Measurements from ENCODE around the gene PCGF6.
A peak's percentile ranks its signal among the peaks of the same experiment; 100 is the strongest.
"Not testable (repeated sequence)": the region's sequence is repeated elsewhere in the genome, so short reads cannot be mapped to it uniquely, and the experiment has no call there.

The PCGF6 gene

GRCh38 chr10:103367782-103368518, 17.0 kb upstream of the PCGF6 start, which contains the start of gene TAF5:
TAF5 (plus strand) TSS chr10:103367976; CDS start chr10:103367990, 14 bp downstream.
- no peaks in the 10 kb centered on the region for H3K27me3 ChIP-seq (ENCODE audit: control insufficient read depth in 2 of 2, insufficient read depth in 2 of 2, low read length in 2 of 2)
- peak within 1 kb of the TSS; percentile 91 for H3K27ac ChIP-seq (ENCODE audit: low read depth in 2 of 2, low read length in 2 of 2)
- H3K4me1 ChIP-seq (ENCODE audit: control insufficient read depth in 2 of 2, insufficient read depth in 2 of 2, low read length in 2 of 2) = peaks cover 2 to 14% of the 10 kb centered on the region in 2 donors
- peak within 1 kb of the TSS; percentile 90 to 95 for H3K4me3 ChIP-seq (ENCODE audit: low read length in 2 of 2)
- H3K9me3 ChIP-seq (ENCODE audit: control insufficient read depth in 2 of 2, low read length in 2 of 2) = no peaks in the 10 kb centered on the region
- peak within 1 kb of the TSS; percentile 77 to 89 for H3K9ac ChIP-seq (ENCODE audit: low read depth in 1 of 2, low read length in 2 of 2)
- no peaks in the 10 kb centered on the region for H3K36me3 ChIP-seq (ENCODE audit: control insufficient read depth in 2 of 2, insufficient read depth in 2 of 2, low read length in 2 of 2)

- peak overlapping the region; percentile 91 for H3K27ac ChIP-seq (ENCODE audit: low read depth in 2 of 2, low read length in 2 of 2)
- no peaks in the 10 kb centered on the region for H3K36me3 ChIP-seq (ENCODE audit: control insufficient read depth in 2 of 2, insufficient read depth in 2 of 2, low read length in 2 of 2)
- H3K27me3 ChIP-seq (ENCODE audit: control insufficient read depth in 2 of 2, insufficient read depth in 2 of 2, low read length in 2 of 2) = no peaks in the 10 kb centered on the region
- peaks cover 2 to 14% of the 10 kb centered on the region in 2 donors for H3K4me1 ChIP-seq (ENCODE audit: control insufficient read depth in 2 of 2, insufficient read depth in 2 of 2, low read length in 2 of 2)
- H3K4me3 ChIP-seq (ENCODE audit: low read length in 2 of 2) = peak overlapping the region; percentile 90 to 95
- H3K9me3 ChIP-seq (ENCODE audit: control insufficient read depth in 2 of 2, low read length in 2 of 2) = no peaks in the 10 kb centered on the region
- H3K9ac ChIP-seq (ENCODE audit: low read depth in 1 of 2, low read length in 2 of 2) = peak overlapping the region; percentile 76 to 89
Observed at GRCh38 chr10:103367379-103367781, 16.4 kb upstream of the PCGF6 start.

GRCh38 chr10:103360791-103361190, 9.9 kb upstream of the PCGF6 start:
- not testable (repeated sequence) for H3K27me3 ChIP-seq (ENCODE audit: control insufficient read depth in 2 of 2, insufficient read depth in 2 of 2, low read length in 2 of 2); H3K36me3 ChIP-seq (ENCODE audit: control insufficient read depth in 2 of 2, insufficient read depth in 2 of 2, low read length in 2 of 2); H3K27ac ChIP-seq (ENCODE audit: low read depth in 2 of 2, low read length in 2 of 2); H3K9me3 ChIP-seq (ENCODE audit: control insufficient read depth in 2 of 2, low read length in 2 of 2); H3K4me1 ChIP-seq (ENCODE audit: control insufficient read depth in 2 of 2, insufficient read depth in 2 of 2, low read length in 2 of 2); H3K9ac ChIP-seq (ENCODE audit: low read depth in 1 of 2, low read length in 2 of 2); H3K4me3 ChIP-seq (ENCODE audit: low read length in 2 of 2)

- not testable (repeated sequence) for H3K27me3 ChIP-seq (ENCODE audit: control insufficient read depth in 2 of 2, insufficient read depth in 2 of 2, low read length in 2 of 2); H3K9me3 ChIP-seq (ENCODE audit: control insufficient read depth in 2 of 2, low read length in 2 of 2); H3K9ac ChIP-seq (ENCODE audit: low read depth in 1 of 2, low read length in 2 of 2); H3K4me3 ChIP-seq (ENCODE audit: low read length in 2 of 2); H3K4me1 ChIP-seq (ENCODE audit: control insufficient read depth in 2 of 2, insufficient read depth in 2 of 2, low read length in 2 of 2); H3K27ac ChIP-seq (ENCODE audit: low read depth in 2 of 2, low read length in 2 of 2); H3K36me3 ChIP-seq (ENCODE audit: control insufficient read depth in 2 of 2, insufficient read depth in 2 of 2, low read length in 2 of 2)
Observed at GRCh38 chr10:103359493-103359892, 8.6 kb upstream of the PCGF6 start.

DNA sequence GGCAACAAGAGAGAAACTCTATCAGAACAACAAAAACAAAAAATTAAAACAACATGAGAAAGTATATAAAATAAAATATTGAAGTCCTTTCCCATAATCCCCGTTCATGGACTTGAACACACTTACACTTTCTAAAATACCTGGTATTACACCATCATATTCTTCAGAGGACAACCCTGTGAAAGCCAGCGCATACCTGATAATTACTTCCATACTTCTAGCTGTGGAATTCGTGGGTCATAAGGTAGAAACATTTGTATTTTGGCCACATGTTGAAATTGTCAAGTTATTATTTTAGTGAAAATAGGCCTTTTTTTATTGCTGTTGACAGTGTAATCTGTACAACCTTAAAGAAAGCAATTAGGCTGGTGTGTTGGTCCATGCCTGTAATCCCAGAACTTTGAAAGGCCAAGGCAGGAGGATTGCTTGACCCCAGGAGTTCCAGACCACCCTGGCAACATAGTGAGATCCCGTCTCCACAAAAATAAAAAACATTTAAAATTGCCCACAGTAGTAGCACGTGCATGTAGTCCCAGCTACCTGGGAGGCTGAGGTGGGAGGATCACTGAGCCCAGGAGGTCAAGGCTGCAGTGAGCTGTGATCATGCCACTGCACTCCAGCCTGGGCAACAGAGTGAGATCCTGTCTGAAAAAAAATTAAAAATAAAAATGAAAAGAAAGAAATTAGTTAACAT, 5.1 kb upstream of the PCGF6 start:
- Histone ChIP-seq H3K36me3 (ENCODE audit: control insufficient read depth in 2 of 2, insufficient read depth in 2 of 2, low read length in 2 of 2) (no peaks in the 10 kb centered on the region), H3K9ac (ENCODE audit: low read depth in 1 of 2, low read length in 2 of 2) (no peak overlapping the region), H3K27ac (ENCODE audit: low read depth in 2 of 2, low read length in 2 of 2) (no peak overlapping the region), H3K4me1 (ENCODE audit: control insufficient read depth in 2 of 2, insufficient read depth in 2 of 2, low read length in 2 of 2) (peaks cover 0 to 3% of the 10 kb centered on the region in 2 donors), H3K9me3 (ENCODE audit: control insufficient read depth in 2 of 2, low read length in 2 of 2) (no peaks in the 10 kb centered on the region), H3K4me3 (ENCODE audit: low read length in 2 of 2) (no peak overlapping the region), H3K27me3 (ENCODE audit: control insufficient read depth in 2 of 2, insufficient read depth in 2 of 2, low read length in 2 of 2) (no peaks in the 10 kb centered on the region)

DNA sequence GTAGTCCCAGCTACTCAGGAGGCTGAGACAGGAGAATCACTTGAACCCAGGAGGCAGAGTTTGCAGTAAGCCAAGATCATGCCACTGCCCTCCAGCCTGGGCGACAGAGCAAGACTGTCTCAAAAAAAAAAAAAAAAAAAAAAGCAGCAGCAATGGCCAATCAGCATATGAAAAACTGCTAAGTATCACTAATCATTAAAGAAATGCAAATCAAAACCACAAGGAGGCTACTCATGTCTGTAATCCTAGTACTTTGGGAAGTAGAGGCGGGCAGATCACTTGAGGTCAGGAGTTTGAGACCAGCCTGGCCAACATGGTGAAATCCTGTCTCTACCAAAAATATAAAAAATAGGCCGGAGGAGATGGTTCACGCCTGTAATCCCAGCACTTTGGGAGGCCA, 3.6 kb upstream of the PCGF6 start:
- not testable (repeated sequence) for H3K9ac ChIP-seq (ENCODE audit: low read depth in 1 of 2, low read length in 2 of 2); H3K27me3 ChIP-seq (ENCODE audit: control insufficient read depth in 2 of 2, insufficient read depth in 2 of 2, low read length in 2 of 2); H3K27ac ChIP-seq (ENCODE audit: low read depth in 2 of 2, low read length in 2 of 2); H3K4me3 ChIP-seq (ENCODE audit: low read length in 2 of 2); H3K36me3 ChIP-seq (ENCODE audit: control insufficient read depth in 2 of 2, insufficient read depth in 2 of 2, low read length in 2 of 2); H3K4me1 ChIP-seq (ENCODE audit: control insufficient read depth in 2 of 2, insufficient read depth in 2 of 2, low read length in 2 of 2); H3K9me3 ChIP-seq (ENCODE audit: control insufficient read depth in 2 of 2, low read length in 2 of 2)

- H3K4me3 ChIP-seq (ENCODE audit: low read length in 2 of 2) = no peak overlapping the region
- no peaks in the 10 kb centered on the region for H3K27me3 ChIP-seq (ENCODE audit: control insufficient read depth in 2 of 2, insufficient read depth in 2 of 2, low read length in 2 of 2)
- H3K4me1 ChIP-seq (ENCODE audit: control insufficient read depth in 2 of 2, insufficient read depth in 2 of 2, low read length in 2 of 2) = peaks cover 3% of the 10 kb centered on the region in 2 donors
- no peaks in the 10 kb centered on the region for H3K9me3 ChIP-seq (ENCODE audit: control insufficient read depth in 2 of 2, low read length in 2 of 2)
- H3K36me3 ChIP-seq (ENCODE audit: control insufficient read depth in 2 of 2, insufficient read depth in 2 of 2, low read length in 2 of 2) = no peaks in the 10 kb centered on the region
- H3K27ac ChIP-seq (ENCODE audit: low read depth in 2 of 2, low read length in 2 of 2) = no peak overlapping the region
- H3K9ac ChIP-seq (ENCODE audit: low read depth in 1 of 2, low read length in 2 of 2) = no peak overlapping the region
Observed at GRCh38 chr10:103353281-103353680, 2.3 kb upstream of the PCGF6 start.

DNA sequence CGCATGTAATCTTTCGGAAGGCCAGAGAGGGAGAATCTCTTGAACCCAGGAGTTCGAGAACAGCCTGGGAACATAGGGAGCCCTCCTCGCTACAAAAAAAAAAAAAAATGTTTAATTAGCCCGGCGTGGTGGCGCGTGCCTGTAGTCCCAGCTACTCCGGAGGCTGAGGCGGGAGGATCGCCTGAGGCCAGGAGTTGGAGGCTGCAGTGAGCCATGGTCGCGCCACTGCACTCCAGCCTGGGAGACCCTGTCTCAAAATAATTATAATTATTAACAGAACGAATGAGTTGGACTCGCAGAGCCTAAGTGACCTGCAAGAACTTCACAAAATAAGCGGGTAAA, 794 bp downstream of the PCGF6 start:
- H3K4me3 ChIP-seq (ENCODE audit: low read length in 2 of 2) = peak overlapping the region; percentile 71 to 82
- no peaks in the 10 kb centered on the region for H3K9me3 ChIP-seq (ENCODE audit: control insufficient read depth in 2 of 2, low read length in 2 of 2)
- peak overlapping the region; percentile 71 to 74 for H3K9ac ChIP-seq (ENCODE audit: low read depth in 1 of 2, low read length in 2 of 2)
- peaks cover 10% of the 10 kb centered on the region in 2 donors for H3K36me3 ChIP-seq (ENCODE audit: control insufficient read depth in 2 of 2, insufficient read depth in 2 of 2, low read length in 2 of 2)
- H3K4me1 ChIP-seq (ENCODE audit: control insufficient read depth in 2 of 2, insufficient read depth in 2 of 2, low read length in 2 of 2) = peaks cover 3% of the 10 kb centered on the region in 2 donors
- H3K27me3 ChIP-seq (ENCODE audit: control insufficient read depth in 2 of 2, insufficient read depth in 2 of 2, low read length in 2 of 2) = no peaks in the 10 kb centered on the region
- H3K27ac ChIP-seq (ENCODE audit: low read depth in 2 of 2, low read length in 2 of 2) = peak overlapping the region; percentile 42 to 75

GRCh38 chr10:103336370-103336769, 14.6 kb downstream of the PCGF6 start:
- peaks cover 4 to 15% of the 10 kb centered on the region in 2 donors for H3K36me3 ChIP-seq (ENCODE audit: control insufficient read depth in 2 of 2, insufficient read depth in 2 of 2, low read length in 2 of 2)
- no peak overlapping the region for H3K27ac ChIP-seq (ENCODE audit: low read depth in 2 of 2, low read length in 2 of 2)
- no peak overlapping the region for H3K9ac ChIP-seq (ENCODE audit: low read depth in 1 of 2, low read length in 2 of 2)
- no peaks in the 10 kb centered on the region for H3K9me3 ChIP-seq (ENCODE audit: control insufficient read depth in 2 of 2, low read length in 2 of 2)
- no peaks in the 10 kb centered on the region for H3K27me3 ChIP-seq (ENCODE audit: control insufficient read depth in 2 of 2, insufficient read depth in 2 of 2, low read length in 2 of 2)
- no peaks in the 10 kb centered on the region for H3K4me1 ChIP-seq (ENCODE audit: control insufficient read depth in 2 of 2, insufficient read depth in 2 of 2, low read length in 2 of 2)
- H3K4me3 ChIP-seq (ENCODE audit: low read length in 2 of 2) = no peak overlapping the region

- Histone ChIP-seq H3K36me3 (ENCODE audit: control insufficient read depth in 2 of 2, insufficient read depth in 2 of 2, low read length in 2 of 2) (peaks cover 4 to 12% of the 10 kb centered on the region in 2 donors), H3K9me3 (ENCODE audit: control insufficient read depth in 2 of 2, low read length in 2 of 2) (no peaks in the 10 kb centered on the region), H3K27ac (ENCODE audit: low read depth in 2 of 2, low read length in 2 of 2) (no peak overlapping the region), H3K27me3 (ENCODE audit: control insufficient read depth in 2 of 2, insufficient read depth in 2 of 2, low read length in 2 of 2) (no peaks in the 10 kb centered on the region), H3K9ac (ENCODE audit: low read depth in 1 of 2, low read length in 2 of 2) (no peak overlapping the region), H3K4me3 (ENCODE audit: low read length in 2 of 2) (no peak overlapping the region), H3K4me1 (ENCODE audit: control insufficient read depth in 2 of 2, insufficient read depth in 2 of 2, low read length in 2 of 2) (no peaks in the 10 kb centered on the region)
Observed at GRCh38 chr10:103334567-103334966, 16.4 kb downstream of the PCGF6 start.

Data from mucosa of rectum (tissue), 2 donors.